ENCODE results near the gene AKT2. TPM values are rescaled to one million over a fixed set of nuclear protein-coding genes. Genes with fewer than 3 reads are reported as not detected.

Gene AKT2
- total RNA-seq, 2 donors from 2014 or later = 46.2 to 96.2 TPM

- no peak overlapping the region for H3K4me3 ChIP-seq
- DNase-seq = no peak
- no peak overlapping the region for H3K27ac ChIP-seq
- H3K4me1 ChIP-seq = no peaks in the 10 kb centered on the region
- no peak for ATAC-seq
- 85 to 89% methylated on average over 3 to 6 of the region's 6 CpGs for WGBS, 2 donors
- no peak for TF ChIP-seq CTCF (IDR thresholded peaks at IDR 0.05)
- TF ChIP-seq POLR2A (IDR thresholded peaks at IDR 0.05) = no peak
- H3K36me3 ChIP-seq (replicated peaks in 1 of 2; ENCODE audit: insufficient read depth in 1 of 2, low read depth in 2 of 2) = no peaks in the 10 kb centered on the region
- H3K9me3 ChIP-seq = no peaks in the 10 kb centered on the region
- no peaks in the 10 kb centered on the region for H3K27me3 ChIP-seq
- intact Hi-C loops (cut with DNase I) = no loop called here
Measured at GRCh38 chr19:40294560-40294959, 9.4 kb upstream of the AKT2 start.

- intact Hi-C loops (cut with DNase I) = no loop called here
- TF ChIP-seq POLR2A (IDR thresholded peaks at IDR 0.05) = no peak
- no peak for TF ChIP-seq CTCF (IDR thresholded peaks at IDR 0.05)
- no peak for ATAC-seq
Measured at GRCh38 chr19:40286971-40287421, 1.9 kb upstream of the AKT2 start.

GRCh38 chr19:40286235-40286970 lies 1.3 kb upstream of the AKT2 start:
- H3K9me3 ChIP-seq = no peaks in the 10 kb centered on the region
- 74 to 80% methylated on average over 16 of the region's 16 CpGs for WGBS, 2 donors
- peak overlapping the region in 1 of 4 donors; percentile 98 for H3K27ac ChIP-seq
- no peak overlapping the region for H3K4me3 ChIP-seq
- ATAC-seq (no peak), DNase-seq (no peak)
- intact Hi-C loops (cut with DNase I) = no loop called here
- H3K27me3 ChIP-seq = no peaks in the 10 kb centered on the region
- peaks cover 34% of the 10 kb centered on the region for H3K4me1 ChIP-seq
- TF ChIP-seq CTCF (IDR thresholded peaks at IDR 0.05) (no peak), POLR2A (IDR thresholded peaks at IDR 0.05) (no peak)
- no peaks in the 10 kb centered on the region for H3K36me3 ChIP-seq (replicated peaks in 1 of 2; ENCODE audit: insufficient read depth in 1 of 2, low read depth in 2 of 2)

More at GRCh38 chr19:40286971-40287421, 1.9 kb upstream of the AKT2 start:
- Histone ChIP-seq H3K27ac (no peak overlapping the region), H3K4me1 (peaks cover 28% of the 10 kb centered on the region), H3K36me3 (replicated peaks in 1 of 2; ENCODE audit: insufficient read depth in 1 of 2, low read depth in 2 of 2) (no peaks in the 10 kb centered on the region), H3K27me3 (no peaks in the 10 kb centered on the region), H3K9me3 (no peaks in the 10 kb centered on the region), H3K4me3 (no peak overlapping the region)
- DNase-seq = no peak
- WGBS, 2 donors = 88% methylated on average over 8 of the region's 8 CpGs

GRCh38 chr19:40285353-40286234 lies 449 bp upstream of the AKT2 start:
- intact Hi-C loops (cut with DNase I) = no loop called here

More at GRCh38 chr19:40285353-40286234, 449 bp upstream of the AKT2 start:
- peak; percentile 98 to 100 (median 100) for DNase-seq
- TF ChIP-seq CTCF (IDR thresholded peaks at IDR 0.05) (peak in 1 of 7 experiments; percentile 12), POLR2A (IDR thresholded peaks at IDR 0.05) (peak in 2 of 3 donors; percentile 61 to 72)
- H3K36me3 ChIP-seq (replicated peaks in 1 of 2; ENCODE audit: insufficient read depth in 1 of 2, low read depth in 2 of 2) = no peaks in the 10 kb centered on the region
- peak; percentile 96 for ATAC-seq
- no peaks in the 10 kb centered on the region for H3K27me3 ChIP-seq
- H3K4me1 ChIP-seq = peaks cover 42% of the 10 kb centered on the region
- peak overlapping the region; percentile 92 to 98 (median 94) for H3K27ac ChIP-seq
- no peaks in the 10 kb centered on the region for H3K9me3 ChIP-seq
- WGBS, 2 donors = 15 to 25% methylated on average over 27 to 41 of the region's 42 CpGs
- H3K4me3 ChIP-seq = peak overlapping the region; percentile 50 to 83

All from body of pancreas (tissue), 4 donors.